Dedifferentiated amniotic fluid mesenchymal stem cell (primary cell): ENCODE measurements around the gene PRDM13.
"Not testable (repeated sequence)": the region's sequence is repeated elsewhere in the genome, so short reads cannot be mapped to it uniquely, and the experiment has no call there.

Experiments
- DNase-seq: peaks from one replicate; pipeline ENCODE4 v3.0.0-alpha.2; 2016; ENCODE audit errors: extremely low spot score

Gene PRDM13

GRCh38 chr6:99606656-99607415 lies at the start of gene PRDM13:
TSS of gene PRDM13 (plus strand) at chr6:99606833. CDS start at chr6:99607035, 202 bp downstream.
- no peak for DNase-seq

DNA sequence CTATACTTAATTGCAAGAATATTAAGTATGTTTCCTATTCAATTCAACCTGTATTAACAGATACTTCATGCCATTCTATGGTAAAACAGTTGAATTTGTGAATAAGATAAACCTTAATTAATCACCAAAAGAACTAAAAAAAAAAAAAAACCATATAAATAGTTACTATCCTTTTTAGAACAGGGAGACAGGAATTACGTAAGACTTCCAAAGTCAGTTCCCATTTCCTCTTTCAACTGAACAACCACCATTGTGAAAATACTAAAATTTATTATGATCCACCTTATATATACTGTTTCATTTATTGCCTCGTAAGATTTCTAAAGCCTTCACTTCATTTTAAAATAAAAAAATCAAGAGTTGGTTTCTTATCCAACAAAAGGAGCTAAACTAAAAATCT lies 47.6 kb upstream of the PRDM13 start:
- no peak for DNase-seq

DNA sequence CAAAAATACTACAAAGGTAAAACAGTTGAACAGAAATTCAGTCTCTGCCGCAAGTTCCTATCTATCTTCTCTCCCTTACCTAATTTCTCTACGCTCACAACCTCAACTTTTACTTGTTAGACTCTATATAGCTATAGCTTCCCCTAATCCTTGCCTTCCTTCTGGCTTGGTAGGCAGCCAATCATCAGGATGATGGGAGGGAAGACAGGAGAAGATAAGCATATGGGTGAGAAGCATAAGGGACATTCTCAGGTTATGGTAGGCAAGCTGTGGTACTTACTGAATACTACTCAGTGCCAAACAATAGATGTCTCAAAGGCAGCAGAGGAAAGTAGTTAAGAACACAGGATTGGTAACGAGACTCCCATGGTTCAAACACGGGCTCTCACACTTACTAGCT lies 46.0 kb upstream of the PRDM13 start:
- DNase-seq = no peak

GRCh38 chr6:99563056-99563723 lies 43.4 kb upstream of the PRDM13 start:
- DNase-seq = no peak

DNA sequence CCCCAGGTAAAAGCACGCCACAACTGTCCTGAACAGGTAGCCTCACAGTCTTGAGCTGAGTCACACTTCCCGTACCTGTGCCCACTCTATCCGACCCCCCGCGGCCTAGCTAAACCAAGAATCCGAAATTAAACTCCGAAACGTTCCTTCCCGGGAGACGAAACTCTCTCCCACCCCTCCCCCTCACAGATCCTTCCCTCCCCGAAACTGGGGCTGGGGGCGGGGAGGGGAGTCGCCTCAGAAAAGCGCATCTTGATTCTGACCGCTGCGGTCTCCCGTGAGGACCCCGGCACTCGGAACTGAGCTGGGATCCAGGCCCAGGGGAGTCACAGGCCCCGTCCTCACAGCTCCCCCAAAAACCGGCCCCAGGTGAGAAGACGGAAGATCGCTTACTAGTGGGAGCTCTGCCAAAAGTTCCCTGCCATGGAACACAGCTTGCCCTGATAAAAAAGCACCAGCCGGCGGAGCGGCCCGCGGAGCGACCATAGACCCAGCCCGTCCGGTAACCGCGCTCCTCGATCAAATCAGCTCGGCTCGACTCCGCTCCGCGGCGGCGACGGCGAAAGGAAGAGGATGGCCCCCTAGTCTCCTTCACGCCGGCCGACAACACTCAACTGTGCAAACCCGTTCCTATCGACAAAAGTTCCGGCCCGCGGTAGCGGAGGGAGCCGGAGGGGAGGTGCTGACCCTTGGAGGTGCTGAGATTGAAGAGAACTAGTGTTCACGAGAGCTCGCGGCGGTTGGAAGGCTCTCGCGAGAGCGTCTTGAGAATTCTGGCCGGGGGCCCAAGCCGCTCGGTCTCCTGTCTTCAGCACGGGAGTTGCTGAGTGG lies 38.3 kb upstream of the PRDM13 start, which contains the start of gene CCNC:
Gene CCNC (minus strand): TSS at position 558 of the 831 bp plus-strand sequence. CDS start 133 bp downstream, at position 425.
- DNase-seq = peak; percentile 96

GRCh38 chr6:99573980-99574617 lies 32.5 kb upstream of the PRDM13 start:
- no peak for DNase-seq

- DNase-seq = no peak
These were observed 30.9 kb upstream of the PRDM13 start for GRCh38 chr6:99575544-99576227.

DNA sequence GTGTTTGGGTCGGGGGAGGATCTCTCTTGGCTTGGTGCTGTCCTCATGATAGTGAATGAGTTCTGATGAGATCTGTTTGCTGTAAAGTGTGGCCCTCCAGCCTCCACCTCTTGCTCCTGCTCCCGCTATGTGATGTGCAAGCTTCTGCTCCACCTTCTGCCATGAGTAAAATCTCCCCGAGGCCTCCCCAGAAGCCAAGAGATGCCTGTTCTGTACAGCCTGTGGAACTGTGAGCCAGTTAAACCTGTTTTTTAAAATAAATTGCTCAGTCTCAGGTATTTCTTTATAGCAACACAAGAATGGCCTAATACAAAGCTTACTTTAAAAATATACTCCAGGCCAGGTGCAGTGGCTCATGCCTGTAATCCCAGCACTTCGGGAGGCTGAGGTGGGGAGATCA lies 26.9 kb upstream of the PRDM13 start:
- DNase-seq = no peak

- no peak for DNase-seq
These were observed 18.8 kb upstream of the PRDM13 start for GRCh38 chr6:99587792-99588191.

GRCh38 chr6:99588618-99589289 lies 17.9 kb upstream of the PRDM13 start:
- DNase-seq = peak; percentile 33

GRCh38 chr6:99589290-99589672 lies 17.4 kb upstream of the PRDM13 start:
- no peak for DNase-seq

DNA sequence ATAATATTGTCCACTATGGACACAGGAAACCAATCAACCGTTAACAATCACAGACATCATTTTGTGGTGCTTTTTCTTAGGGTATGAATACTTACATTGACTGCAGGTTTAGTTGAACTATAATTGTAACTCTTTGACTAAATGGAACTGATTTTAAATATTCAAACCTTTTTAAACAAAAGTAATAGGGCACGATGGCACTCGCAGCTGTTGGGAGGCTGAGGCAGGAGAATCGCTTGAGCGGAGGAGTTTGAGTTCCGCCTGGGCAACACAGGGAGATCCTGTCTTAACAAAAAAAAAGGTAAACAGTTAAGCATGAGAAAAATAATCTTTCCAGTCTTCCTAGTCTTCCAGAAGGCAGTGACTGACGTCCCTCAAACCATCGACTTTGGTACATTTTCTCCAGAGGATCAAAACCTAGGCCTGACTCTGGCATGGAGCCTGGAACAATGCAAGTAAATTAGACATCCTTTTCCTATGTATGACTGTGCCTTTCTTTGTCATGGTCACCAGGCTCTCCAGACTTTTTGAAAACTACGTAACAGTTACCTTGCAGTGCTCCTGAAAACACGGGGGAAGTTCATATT lies 16.6 kb upstream of the PRDM13 start:
- DNase-seq = no peak

DNA sequence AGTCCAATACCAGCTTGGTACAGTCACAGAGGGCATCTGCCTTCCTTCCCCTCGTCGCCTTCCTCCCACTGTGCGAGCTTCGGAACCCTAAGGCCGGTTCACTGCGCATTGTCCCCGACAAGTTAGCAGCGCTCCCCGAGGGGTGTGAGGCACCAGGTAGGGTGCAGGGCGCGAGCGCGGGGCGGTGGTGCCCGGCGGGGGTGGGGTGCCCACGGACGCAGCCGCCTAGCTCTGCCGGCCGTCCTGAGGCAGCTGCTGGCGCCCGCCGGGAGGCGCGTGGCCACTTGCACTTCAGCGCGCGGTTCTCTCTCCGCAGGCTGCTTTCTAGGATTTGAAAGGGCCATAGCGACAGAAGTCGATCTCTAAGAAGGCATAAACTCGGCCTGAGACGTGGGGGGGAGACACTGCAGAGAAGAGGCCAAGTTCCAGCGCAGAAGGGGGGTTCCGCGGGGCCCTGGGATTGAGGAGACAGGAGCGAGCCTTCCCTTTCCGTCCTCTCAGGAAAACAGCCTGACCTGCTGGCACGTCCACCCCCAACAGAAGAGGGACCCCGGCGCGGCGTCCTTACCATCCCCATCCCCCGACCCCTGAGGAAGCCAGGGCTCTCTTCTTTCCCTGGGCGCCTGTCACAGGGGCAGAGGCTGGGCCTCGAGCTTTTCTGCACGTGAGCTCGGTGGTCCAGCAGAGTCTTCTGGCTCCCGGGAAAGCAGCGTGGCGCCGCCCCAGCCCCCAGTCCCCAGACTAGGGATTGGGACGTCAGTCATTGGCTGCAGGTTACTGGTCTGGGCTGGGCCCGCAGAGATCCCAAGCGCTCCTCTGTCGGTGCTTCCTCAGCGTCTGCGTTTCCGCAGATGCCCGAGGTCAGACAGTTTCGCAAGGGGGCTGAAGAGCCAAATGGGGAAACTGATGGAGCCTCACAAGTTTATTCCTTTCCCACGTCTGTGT lies 15.6 kb upstream of the PRDM13 start:
- DNase-seq = no peak

DNA sequence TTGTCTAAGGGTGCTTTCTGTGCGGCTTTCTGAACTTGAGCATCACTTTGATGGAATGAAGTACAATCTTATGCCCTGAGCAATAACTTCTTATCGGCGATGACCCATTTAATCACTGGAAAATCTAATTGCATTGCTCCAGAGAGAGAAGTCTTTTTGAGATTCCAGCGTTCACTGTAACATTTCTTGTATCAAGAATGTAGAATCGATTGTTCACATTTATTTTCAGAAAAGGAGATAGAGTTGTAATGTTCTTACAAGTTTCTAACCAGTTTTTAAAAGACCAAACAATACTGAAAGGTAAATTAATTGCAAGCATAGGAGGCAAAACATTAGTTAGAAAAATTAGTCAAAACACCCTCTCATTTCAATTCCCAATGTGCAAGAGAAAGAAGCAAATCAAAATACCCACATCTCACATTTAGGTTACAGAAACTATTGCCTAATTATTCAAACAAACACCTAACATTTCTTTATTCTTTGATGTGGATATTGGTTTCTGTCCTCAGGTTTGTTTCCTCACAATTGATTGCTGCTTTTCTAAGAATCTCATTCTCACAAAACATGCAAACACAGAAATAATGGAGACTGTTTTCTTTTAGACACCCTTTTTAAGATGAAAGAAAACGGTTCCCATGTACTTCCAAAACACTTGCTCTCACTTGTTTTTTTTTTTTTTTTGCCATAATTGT lies 14.8 kb upstream of the PRDM13 start:
- no peak for DNase-seq

DNA sequence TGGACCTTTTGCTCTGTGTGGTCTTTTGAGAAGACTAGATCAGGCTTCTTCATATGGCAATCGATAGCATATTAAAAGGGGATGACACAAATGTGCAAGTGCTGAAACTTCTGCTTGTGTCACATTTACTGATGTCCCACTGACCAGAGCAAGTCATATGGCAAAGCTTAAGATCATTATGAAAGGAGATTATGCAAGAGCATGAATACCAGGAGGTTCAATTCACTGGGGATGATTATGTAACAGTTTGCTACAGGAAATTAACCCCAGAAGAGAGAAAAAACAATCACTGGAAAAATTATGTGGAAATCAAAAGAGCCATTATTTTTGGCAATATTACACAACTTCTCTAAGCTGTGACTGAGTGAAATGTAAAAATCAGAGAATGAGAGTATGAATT lies 13.7 kb upstream of the PRDM13 start:
- DNase-seq = no peak

- DNase-seq = not testable (repeated sequence)
These were observed 11.9 kb upstream of the PRDM13 start for GRCh38 chr6:99594696-99595095.

DNA sequence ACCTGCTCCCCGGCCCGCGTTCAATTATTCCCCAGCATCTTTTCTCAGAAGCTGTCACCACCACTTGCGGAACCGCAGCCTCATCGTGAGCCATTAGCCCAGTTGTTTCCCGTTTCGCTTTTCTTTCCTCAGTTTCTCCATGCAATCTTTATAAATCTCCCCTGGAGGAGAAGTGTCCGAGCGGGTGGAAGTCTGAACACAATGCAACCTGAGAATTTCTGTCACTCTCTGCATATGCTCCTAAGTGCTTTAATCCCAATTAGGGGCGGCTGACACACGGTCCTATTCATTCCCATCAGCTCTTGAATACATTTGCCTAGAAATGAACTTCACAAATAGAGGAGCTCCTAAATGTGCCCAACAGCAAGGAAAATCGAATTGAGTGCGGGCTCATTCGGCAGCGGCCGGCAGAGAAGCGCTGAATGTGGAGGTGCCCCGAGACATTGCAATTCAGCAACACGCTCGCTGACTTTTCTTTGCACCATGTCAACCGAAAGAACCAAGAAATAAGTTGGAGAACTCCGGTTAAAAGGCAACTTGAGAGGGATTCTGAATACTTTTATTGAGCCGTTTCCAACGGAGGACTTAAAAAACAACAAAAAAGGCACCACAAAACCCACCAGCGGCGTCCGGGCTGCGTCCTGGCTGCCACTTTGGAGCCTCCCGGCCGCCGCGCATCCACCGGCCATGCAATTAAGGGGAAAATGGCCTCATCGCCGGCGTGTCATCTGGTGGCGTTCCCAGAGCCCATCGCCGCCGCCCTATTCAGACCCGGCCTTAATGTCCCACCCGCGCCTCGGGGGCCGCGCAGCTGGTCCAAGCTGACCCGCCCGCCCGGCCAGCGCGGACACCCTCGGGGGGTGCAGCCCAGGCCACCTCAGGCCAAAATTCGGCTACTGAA lies 3.9 kb upstream of the PRDM13 start:
- DNase-seq = no peak
